ENCODE measurements around the gene LAMA4. TPM values are rescaled to one million over a fixed set of nuclear protein-coding genes. Genes with fewer than 3 reads are reported as not detected.

The LAMA4 gene
- total RNA-seq, 1 donor from 2014 or later: 1.1 TPM

- Mint-ChIP-seq H3K4me3 (ENCODE audit: low read depth) (no peak overlapping the region), H3K9me3 (ENCODE audit: low read depth) (no peaks in the 10 kb centered on the region), H3K27me3 (no peaks in the 10 kb centered on the region), H3K27ac (no peak overlapping the region), H3K4me1 (ENCODE audit: low read depth) (no peaks in the 10 kb centered on the region), H3K36me3 (ENCODE audit: insufficient read depth) (no peaks in the 10 kb centered on the region)
- DNase-seq (ENCODE audit: low spot score, unreplicated experiment): no peak
- TF ChIP-seq CTCF (IDR thresholded peaks at IDR 0.05; ENCODE audit: unreplicated experiment): no peak
These were observed 112.7 kb downstream of the LAMA4 start for GRCh38 chr6:112141707-112142106.

- no peak for TF ChIP-seq CTCF (IDR thresholded peaks at IDR 0.05; ENCODE audit: unreplicated experiment)
- no peaks in the 10 kb centered on the region for H3K4me1 Mint-ChIP-seq (ENCODE audit: low read depth)
- H3K27me3 Mint-ChIP-seq: no peaks in the 10 kb centered on the region
- no peaks in the 10 kb centered on the region for H3K9me3 Mint-ChIP-seq (ENCODE audit: low read depth)
- no peak overlapping the region for H3K4me3 Mint-ChIP-seq (ENCODE audit: low read depth)
- DNase-seq (ENCODE audit: low spot score, unreplicated experiment): no peak
- H3K36me3 Mint-ChIP-seq (ENCODE audit: insufficient read depth): no peaks in the 10 kb centered on the region
- no peak overlapping the region for H3K27ac Mint-ChIP-seq
These were observed 115.3 kb downstream of the LAMA4 start for GRCh38 chr6:112139052-112139451.

DNA sequence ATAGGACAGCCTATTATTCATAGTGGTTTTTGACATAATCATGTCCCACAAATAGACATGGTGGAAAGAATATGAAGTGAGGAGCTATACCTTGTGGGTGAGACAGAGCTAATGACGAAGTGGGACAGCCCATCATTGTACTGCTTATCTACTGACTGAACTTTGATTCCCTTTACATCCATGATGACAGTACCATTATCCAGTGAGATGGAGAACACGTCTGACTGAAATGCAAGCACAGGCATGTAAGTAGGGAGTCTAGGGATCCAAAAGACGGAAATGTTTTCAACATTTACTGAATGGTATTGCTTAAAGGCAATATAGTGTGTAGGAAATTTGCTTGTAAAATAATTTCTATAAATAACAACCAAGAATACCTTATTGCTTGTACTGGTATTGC is 123.5 kb downstream of the LAMA4 start:
- no peak for DNase-seq (ENCODE audit: low spot score, unreplicated experiment)
- H3K4me1 Mint-ChIP-seq (ENCODE audit: low read depth): peaks cover 5% of the 10 kb centered on the region

DNA sequence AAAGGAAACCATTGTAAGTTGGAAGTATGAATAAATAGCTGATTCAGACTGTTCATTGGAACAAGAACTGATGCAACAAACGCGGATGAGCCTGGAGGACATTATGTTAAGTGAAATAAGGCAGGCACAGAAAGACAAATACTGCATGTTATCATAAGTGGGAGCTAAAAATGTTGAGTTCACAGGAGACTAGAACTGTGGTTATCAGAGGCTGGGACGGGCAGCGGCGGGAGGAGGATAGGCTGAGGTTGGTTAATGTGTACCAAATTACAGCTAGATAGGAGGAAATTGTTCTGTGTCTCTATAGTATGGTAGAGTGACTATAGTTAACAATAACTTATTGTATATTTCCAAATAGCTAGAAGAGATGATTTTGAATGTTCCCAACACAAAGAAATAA is 126.2 kb downstream of the LAMA4 start:
- no peaks in the 10 kb centered on the region for H3K27me3 Mint-ChIP-seq
- peaks cover 11% of the 10 kb centered on the region for H3K4me1 Mint-ChIP-seq (ENCODE audit: low read depth)
- no peak overlapping the region for H3K27ac Mint-ChIP-seq

More for the DNA sequence above, 123.5 kb downstream of the LAMA4 start:
- Mint-ChIP-seq H3K36me3 (ENCODE audit: insufficient read depth) (no peaks in the 10 kb centered on the region), H3K27ac (no peak overlapping the region), H3K27me3 (no peaks in the 10 kb centered on the region), H3K9me3 (ENCODE audit: low read depth) (no peaks in the 10 kb centered on the region), H3K4me3 (ENCODE audit: low read depth) (no peak overlapping the region)
- TF ChIP-seq CTCF (IDR thresholded peaks at IDR 0.05; ENCODE audit: unreplicated experiment): no peak

GRCh38 chr6:112123982-112124381 is 130.4 kb downstream of the LAMA4 start:
- H3K9me3 Mint-ChIP-seq (ENCODE audit: low read depth): no peaks in the 10 kb centered on the region
- no peak for TF ChIP-seq CTCF (IDR thresholded peaks at IDR 0.05; ENCODE audit: unreplicated experiment)
- DNase-seq (ENCODE audit: low spot score, unreplicated experiment): no peak
- no peak overlapping the region for H3K27ac Mint-ChIP-seq
- no peaks in the 10 kb centered on the region for H3K27me3 Mint-ChIP-seq
- H3K4me1 Mint-ChIP-seq (ENCODE audit: low read depth): peaks cover 11% of the 10 kb centered on the region
- no peak overlapping the region for H3K4me3 Mint-ChIP-seq (ENCODE audit: low read depth)
- H3K36me3 Mint-ChIP-seq (ENCODE audit: insufficient read depth): no peaks in the 10 kb centered on the region

More for the DNA sequence above, 126.2 kb downstream of the LAMA4 start:
- no peaks in the 10 kb centered on the region for H3K9me3 Mint-ChIP-seq (ENCODE audit: low read depth)
- H3K36me3 Mint-ChIP-seq (ENCODE audit: insufficient read depth): no peaks in the 10 kb centered on the region
- no peak for DNase-seq (ENCODE audit: low spot score, unreplicated experiment)
- H3K4me3 Mint-ChIP-seq (ENCODE audit: low read depth): no peak overlapping the region
- no peak for TF ChIP-seq CTCF (IDR thresholded peaks at IDR 0.05; ENCODE audit: unreplicated experiment)

All from progenitor cell of endocrine pancreas (in vitro differentiated cells).